Measurements from ENCODE around the gene NALF2.

GRCh38 chrX:69546978-69547377, 42.9 kb downstream of the NALF2 start:
- TF ChIP-seq POLR2A (IDR thresholded peaks at IDR 0.05) (no peak), CTCF (IDR thresholded peaks at IDR 0.05) (no peak), POLR2AphosphoS5 (IDR thresholded peaks at IDR 0.05) (no peak)
